Tongue (tissue), 2 donors: ENCODE measurements around the gene TGIF2LX. TPM values are rescaled to one million over a fixed set of nuclear protein-coding genes. Genes with fewer than 3 reads are reported as not detected.
"Not testable (repeated sequence)": the region's sequence is repeated elsewhere in the genome, so short reads cannot be mapped to it uniquely, and the experiment has no call there.

Source experiments
- DNase-seq: peaks from one replicate; pipeline ENCODE4 v3.0.0-alpha.2; 2015
- total RNA-seq: library from RNA; depleted of rRNA; stranded (reverse); fragments of >200 nt; gene quantifications from one replicate; pipeline ENCODE4 v1.2.3, GENCODE V29; 2014

Gene TGIF2LX
- not detected for total RNA-seq

- DNase-seq: not testable (repeated sequence)
Measured at GRCh38 chrX:89921665-89922064, at the start of gene TGIF2LX. Gene TGIF2LX (plus strand): TSS chrX:89921908. CDS start chrX:89922086, 178 bp downstream.

- DNase-seq: not testable (repeated sequence)
Measured at GRCh38 chrX:89922338-89922934, 728 bp downstream of the TGIF2LX start.

GRCh38 chrX:89943077-89943476, 21.4 kb downstream of the TGIF2LX start:
- not testable (repeated sequence) for DNase-seq

- DNase-seq: not testable (repeated sequence)
Measured at GRCh38 chrX:89965588-89965987, 43.9 kb downstream of the TGIF2LX start.
